Peyer's patch (tissue), 4 donors: ENCODE measurements around the gene MTRR. TPM values are rescaled to one million over a fixed set of nuclear protein-coding genes. Genes with fewer than 3 reads are reported as not detected.

Experiments used
- DNase-seq, 3 donors: peaks; one replicate each; pipeline ENCODE4 v3.0.0-alpha.2; 2017 to 2019
- H3K27ac ChIP-seq, 4 donors: fragments of 200-600 bp; sonication (generic); one replicate each; pipeline ENCODE4 v1.5.1; 2016 to 2019
- H3K27me3 ChIP-seq, 2 donors: fragments of 200-600 bp; sonication (generic); one replicate each; pipeline ENCODE4 v1.5.1; 2019
- H3K36me3 ChIP-seq, 3 donors: fragments of 200-600 bp; sonication (generic); one replicate each; pipeline ENCODE4 v1.5.1; 2016 to 2019
- H3K4me1 ChIP-seq, 4 donors: fragments of 200-600 bp; sonication (generic); one replicate each; pipeline ENCODE4 v1.5.1; 2016 to 2019
- H3K4me3 ChIP-seq, 4 donors: fragments of 200-600 bp; sonication (generic); 1 replicate in 3 of 4; 2 replicates in 1 of 4; pipeline ENCODE4 v1.5.1; 2016 to 2019; ENCODE audit warnings: mild to moderate bottlenecking in 1 of 4
- H3K9me3 ChIP-seq, 4 donors: fragments of 200-600 bp; sonication (generic); one replicate each; pipeline ENCODE4 v1.5.1; 2016 to 2019; ENCODE audit warnings: mild to moderate bottlenecking in 1 of 4
- CTCF ChIP-seq, 6 experiments: fragments of 450-650 bp in 4 of 6; fragments of 200-600 bp in 2 of 6; sonication (generic) in 1 of 6; IDR thresholded peaks; one replicate each; pipeline ENCODE4 v1.5.1; 2017 to 2019; ENCODE audit warnings: antibody characterized with exemption in 6 of 6, mild to moderate bottlenecking in 3 of 6, moderate library complexity in 1 of 6
- POLR2A ChIP-seq, 2 donors: fragments of 450-650 bp; IDR thresholded peaks; one replicate each; pipeline ENCODE4 v1.5.1; 2017; ENCODE audit warnings: antibody characterized with exemption in 2 of 2, mild to moderate bottlenecking in 2 of 2, moderate library complexity in 2 of 2
- total RNA-seq, 4 donors: library from RNA; depleted of rRNA; stranded (reverse); fragments of >200 nt; gene quantifications; one replicate each; pipeline ENCODE4 v1.1.0, GENCODE V29; 2016

Gene MTRR
- total RNA-seq, 4 donors from 2014 or later: 45.7 to 82.1 (median 71.7) TPM

GRCh38 chr5:7856855-7857254 lies 12.1 kb upstream of the MTRR start:
- Histone ChIP-seq H3K27me3 (no peaks in the 10 kb centered on the region), H3K27ac (no peak overlapping the region), H3K4me1 (no peaks in the 10 kb centered on the region), H3K36me3 (peaks cover 0 to 33% (median 0%) of the 10 kb centered on the region in 3 donors), H3K4me3 (no peak overlapping the region), H3K9me3 (no peaks in the 10 kb centered on the region)
- DNase-seq: no peak
- peak in 4 of 6 experiments; percentile 39 to 51 (median 46) for TF ChIP-seq CTCF (IDR thresholded peaks at IDR 0.05)
- TF ChIP-seq POLR2A (IDR thresholded peaks at IDR 0.05): no peak

GRCh38 chr5:7857361-7857760 lies 11.6 kb upstream of the MTRR start:
- DNase-seq: no peak
- H3K27me3 ChIP-seq: no peaks in the 10 kb centered on the region
- TF ChIP-seq POLR2A (IDR thresholded peaks at IDR 0.05) (no peak), CTCF (IDR thresholded peaks at IDR 0.05) (no peak)
- H3K36me3 ChIP-seq: peaks cover 0 to 38% (median 0%) of the 10 kb centered on the region in 3 donors
- no peak overlapping the region for H3K4me3 ChIP-seq
- no peak overlapping the region for H3K27ac ChIP-seq
- H3K9me3 ChIP-seq: no peaks in the 10 kb centered on the region
- H3K4me1 ChIP-seq: no peaks in the 10 kb centered on the region

- no peak for DNase-seq
- Histone ChIP-seq H3K27me3 (no peaks in the 10 kb centered on the region), H3K4me1 (no peaks in the 10 kb centered on the region), H3K27ac (no peak overlapping the region), H3K36me3 (peaks cover 0 to 43% (median 0%) of the 10 kb centered on the region in 3 donors), H3K4me3 (no peak overlapping the region), H3K9me3 (no peaks in the 10 kb centered on the region)
- TF ChIP-seq POLR2A (IDR thresholded peaks at IDR 0.05) (no peak), CTCF (IDR thresholded peaks at IDR 0.05) (no peak)
These were observed 10.9 kb upstream of the MTRR start for GRCh38 chr5:7857926-7858632.

- H3K4me1 ChIP-seq: peaks cover 0 to 29% (median 3%) of the 10 kb centered on the region in 4 donors
- no peak overlapping the region for H3K4me3 ChIP-seq
- H3K36me3 ChIP-seq: peaks cover 0 to 32% (median 0%) of the 10 kb centered on the region in 3 donors
- no peak overlapping the region for H3K27ac ChIP-seq
- H3K9me3 ChIP-seq: no peaks in the 10 kb centered on the region
- no peak for TF ChIP-seq POLR2A (IDR thresholded peaks at IDR 0.05)
- no peak for TF ChIP-seq CTCF (IDR thresholded peaks at IDR 0.05)
- DNase-seq: no peak
- no peaks in the 10 kb centered on the region for H3K27me3 ChIP-seq
These were observed 2.8 kb upstream of the MTRR start for GRCh38 chr5:7866196-7866595.

GRCh38 chr5:7867260-7867659 lies 1.7 kb upstream of the MTRR start:
- Histone ChIP-seq H3K36me3 (peaks cover 0 to 21% (median 0%) of the 10 kb centered on the region in 3 donors), H3K27me3 (no peaks in the 10 kb centered on the region), H3K4me3 (no peak overlapping the region), H3K9me3 (no peaks in the 10 kb centered on the region), H3K4me1 (peaks cover 0 to 33% (median 9%) of the 10 kb centered on the region in 4 donors), H3K27ac (no peak overlapping the region)
- TF ChIP-seq POLR2A (IDR thresholded peaks at IDR 0.05) (no peak), CTCF (IDR thresholded peaks at IDR 0.05) (no peak)
- no peak for DNase-seq
